KMS-11 (cell line): ENCODE data around the gene RAI1.

ENCODE experiments used
- H2AFZ ChIP-seq: fragments of 200-600 bp; sonication (generic); 2 replicates; pipeline ENCODE4 v1.6.1; 2016; ENCODE audit warnings: antibody characterized with exemption, mixed run types, low read depth
- H3K27ac ChIP-seq: fragments of 200-600 bp; sonication (generic); 2 replicates; pipeline ENCODE4 v1.6.1; 2016; ENCODE audit warnings: mild to moderate bottlenecking, mixed run types
- H3K27me3 ChIP-seq: fragments of 200-600 bp; sonication (generic); 2 replicates; pipeline ENCODE4 v1.6.1; 2017; ENCODE audit warnings: mild to moderate bottlenecking, low read depth, mixed run types, moderate library complexity; ENCODE audit not compliant: insufficient read depth
- H3K36me3 ChIP-seq: fragments of 200-600 bp; sonication (generic); 2 replicates; pipeline ENCODE4 v1.6.1; 2017; ENCODE audit warnings: mild to moderate bottlenecking, mixed run types; ENCODE audit not compliant: insufficient read depth
- H3K4me1 ChIP-seq: fragments of 200-600 bp; sonication (generic); 2 replicates; pipeline ENCODE4 v1.6.1; 2016; ENCODE audit warnings: mild to moderate bottlenecking, low read depth, mixed run types; ENCODE audit not compliant: poor library complexity, severe bottlenecking
- H3K4me2 ChIP-seq: fragments of 200-600 bp; sonication (generic); 2 replicates; pipeline ENCODE4 v1.7.0; 2016; ENCODE audit warnings: mild to moderate bottlenecking, mixed run types
- H3K4me3 ChIP-seq: fragments of 200-600 bp; sonication (generic); IDR thresholded peaks from 2 replicates; pipeline ENCODE4 v1.6.1; 2017; ENCODE audit warnings: low read depth, low read length, mixed read lengths; ENCODE audit not compliant: insufficient read depth
- H3K79me2 ChIP-seq: fragments of 200-600 bp; sonication (generic); 2 replicates; pipeline ENCODE4 v1.6.1; 2016; ENCODE audit warnings: low read depth, mixed run types; ENCODE audit not compliant: insufficient read depth
- H3K9ac ChIP-seq: fragments of 200-600 bp; sonication (generic); 2 replicates; pipeline ENCODE4 v1.6.1; 2016; ENCODE audit warnings: mild to moderate bottlenecking, mixed run types
- H4K20me1 ChIP-seq: fragments of 200-600 bp; sonication (generic); 2 replicates; pipeline ENCODE4 v1.6.1; 2016; ENCODE audit warnings: mild to moderate bottlenecking, mixed run types; ENCODE audit not compliant: insufficient read depth
- TF ChIP-seq, protein P1 (sequence below): fragments of 200-600 bp; sonication (generic); conservative IDR thresholded peaks from 2 replicates; pipeline ENCODE4 v1.6.1; 2017; ENCODE audit warnings: low read depth, mild to moderate bottlenecking, antibody characterized with exemption, low read length, moderate library complexity, mixed read lengths

RAI1 gene

DNA sequence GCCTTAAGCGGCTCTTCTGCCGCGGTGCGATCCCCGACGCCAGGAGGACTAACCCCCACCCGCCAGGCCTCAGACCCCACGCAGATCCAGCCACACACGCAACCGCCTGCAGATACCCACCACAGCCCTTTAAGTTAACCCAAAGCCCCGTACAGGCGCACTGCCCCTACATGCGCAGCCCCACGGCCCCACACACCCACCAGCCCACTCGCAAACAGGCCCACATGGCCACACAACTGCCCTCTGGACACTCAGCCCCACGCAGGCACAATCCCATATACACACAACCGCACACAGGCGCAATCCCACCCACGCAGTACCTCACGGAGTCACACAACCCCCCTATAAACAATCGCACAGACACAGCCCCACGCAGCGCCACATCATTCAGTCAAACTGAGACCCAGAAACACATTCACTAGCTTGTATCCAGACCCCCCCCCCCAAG is 41.7 kb downstream of the RAI1 start:
- no peak overlapping the region for H3K4me3 ChIP-seq
- H3K27ac ChIP-seq: no peak overlapping the region
- H3K9ac ChIP-seq: no peak overlapping the region
- H3K79me2 ChIP-seq: no peaks in the 10 kb centered on the region
- no peak overlapping the region for H3K4me2 ChIP-seq
- TF ChIP-seq, protein P1, sequence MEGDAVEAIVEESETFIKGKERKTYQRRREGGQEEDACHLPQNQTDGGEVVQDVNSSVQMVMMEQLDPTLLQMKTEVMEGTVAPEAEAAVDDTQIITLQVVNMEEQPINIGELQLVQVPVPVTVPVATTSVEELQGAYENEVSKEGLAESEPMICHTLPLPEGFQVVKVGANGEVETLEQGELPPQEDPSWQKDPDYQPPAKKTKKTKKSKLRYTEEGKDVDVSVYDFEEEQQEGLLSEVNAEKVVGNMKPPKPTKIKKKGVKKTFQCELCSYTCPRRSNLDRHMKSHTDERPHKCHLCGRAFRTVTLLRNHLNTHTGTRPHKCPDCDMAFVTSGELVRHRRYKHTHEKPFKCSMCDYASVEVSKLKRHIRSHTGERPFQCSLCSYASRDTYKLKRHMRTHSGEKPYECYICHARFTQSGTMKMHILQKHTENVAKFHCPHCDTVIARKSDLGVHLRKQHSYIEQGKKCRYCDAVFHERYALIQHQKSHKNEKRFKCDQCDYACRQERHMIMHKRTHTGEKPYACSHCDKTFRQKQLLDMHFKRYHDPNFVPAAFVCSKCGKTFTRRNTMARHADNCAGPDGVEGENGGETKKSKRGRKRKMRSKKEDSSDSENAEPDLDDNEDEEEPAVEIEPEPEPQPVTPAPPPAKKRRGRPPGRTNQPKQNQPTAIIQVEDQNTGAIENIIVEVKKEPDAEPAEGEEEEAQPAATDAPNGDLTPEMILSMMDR: no peak
- no peaks in the 10 kb centered on the region for H4K20me1 ChIP-seq
- no peaks in the 10 kb centered on the region for H3K36me3 ChIP-seq
- no peaks in the 10 kb centered on the region for H3K27me3 ChIP-seq
- H3K4me1 ChIP-seq: peaks cover 19% of the 10 kb centered on the region
- no peak overlapping the region for H2AFZ ChIP-seq

DNA sequence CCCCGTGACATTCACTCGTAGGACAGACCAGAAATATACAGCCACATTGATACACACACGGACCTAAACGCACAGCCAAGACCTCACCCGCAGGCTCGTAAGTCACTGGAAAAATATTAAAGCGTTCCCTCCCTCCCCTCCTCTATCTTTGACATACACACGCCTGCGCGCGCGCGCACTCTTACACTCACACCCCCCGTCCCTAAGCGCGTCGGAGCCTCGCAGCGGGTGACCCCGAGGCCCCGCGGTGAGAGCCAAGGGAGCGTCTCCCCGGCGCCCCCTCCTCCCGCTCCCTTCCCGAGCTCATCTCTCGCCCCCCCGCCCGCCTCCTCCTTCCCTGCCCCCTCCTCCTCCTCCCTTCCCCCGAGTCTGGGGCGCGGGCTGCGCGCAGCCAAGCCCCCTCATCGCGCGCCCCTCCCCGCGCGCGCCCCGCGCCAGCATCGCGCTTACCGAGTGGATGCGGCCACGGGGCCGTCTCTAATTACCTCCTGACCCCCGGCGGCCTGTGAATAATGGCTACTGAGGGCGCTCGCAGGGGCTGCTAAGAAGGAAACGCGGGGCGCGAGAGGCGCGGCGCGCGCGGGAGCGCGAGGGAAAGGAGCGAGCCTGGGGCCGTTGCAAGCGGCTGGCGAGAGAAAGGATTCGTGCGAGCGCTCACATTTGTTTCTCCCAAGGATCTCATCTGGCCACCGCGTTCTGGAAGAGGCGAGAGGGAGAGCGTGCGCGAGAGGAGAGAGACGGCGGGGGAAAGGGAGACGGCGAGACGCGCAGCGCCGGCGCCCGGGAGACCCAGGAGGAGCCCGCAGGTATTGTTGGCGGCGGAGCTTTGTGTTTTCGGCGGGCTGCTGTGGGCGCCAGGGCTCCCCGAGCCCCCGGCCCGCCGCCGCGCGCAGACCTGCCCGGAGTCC is 42.4 kb downstream of the RAI1 start:
- no peak overlapping the region for H3K4me2 ChIP-seq
- no peak overlapping the region for H3K4me3 ChIP-seq
- H3K4me1 ChIP-seq: peaks cover 20% of the 10 kb centered on the region
- no peaks in the 10 kb centered on the region for H3K79me2 ChIP-seq
- no peak overlapping the region for H2AFZ ChIP-seq
- H4K20me1 ChIP-seq: no peaks in the 10 kb centered on the region
- TF ChIP-seq, protein P1: no peak
- H3K9ac ChIP-seq: no peak overlapping the region
- no peak overlapping the region for H3K27ac ChIP-seq
- no peaks in the 10 kb centered on the region for H3K27me3 ChIP-seq
- no peaks in the 10 kb centered on the region for H3K36me3 ChIP-seq

DNA sequence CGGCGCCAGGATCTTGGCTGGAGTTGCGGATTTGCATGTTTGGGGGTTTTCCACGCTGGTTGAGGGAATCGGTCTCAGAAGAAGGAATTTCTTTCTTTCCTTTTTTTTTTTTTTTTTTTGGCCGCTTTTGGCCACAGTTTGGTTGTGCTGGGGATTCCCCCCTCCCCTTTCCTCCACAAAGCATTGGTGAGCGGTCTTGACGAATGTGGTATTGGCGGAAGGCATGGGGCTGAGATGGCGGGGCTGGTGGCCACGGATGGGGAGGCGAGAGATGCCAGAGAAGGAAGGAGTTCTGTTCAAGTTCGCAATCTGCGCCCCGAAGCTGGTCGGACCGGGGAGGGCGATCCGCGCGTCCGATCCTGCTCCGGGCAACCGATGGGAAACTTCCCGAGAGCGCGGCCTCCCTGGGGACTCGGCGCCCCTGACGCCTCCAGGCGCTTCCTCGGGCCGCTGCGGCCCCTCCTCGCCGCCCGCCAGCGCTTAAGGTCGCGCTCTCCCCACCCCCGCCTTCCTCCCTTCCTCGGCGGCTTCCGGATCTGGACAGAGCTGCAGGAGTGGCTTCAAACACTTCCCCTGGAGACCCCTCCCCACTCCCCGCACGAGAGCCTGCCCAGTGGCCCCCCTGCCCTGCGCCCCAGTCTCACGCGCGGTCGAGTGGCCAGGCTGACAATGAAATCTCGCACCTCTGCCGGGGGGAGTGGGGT is 43.2 kb downstream of the RAI1 start:
- H2AFZ ChIP-seq: no peak overlapping the region
- no peaks in the 10 kb centered on the region for H4K20me1 ChIP-seq
- TF ChIP-seq, protein P1: no peak
- no peaks in the 10 kb centered on the region for H3K36me3 ChIP-seq
- no peak overlapping the region for H3K9ac ChIP-seq
- peaks cover 18% of the 10 kb centered on the region for H3K4me1 ChIP-seq
- H3K79me2 ChIP-seq: no peaks in the 10 kb centered on the region
- H3K4me2 ChIP-seq: no peak overlapping the region
- no peaks in the 10 kb centered on the region for H3K27me3 ChIP-seq
- H3K27ac ChIP-seq: no peak overlapping the region
- H3K4me3 ChIP-seq: no peak overlapping the region

GRCh38 chr17:17725011-17725751 is 43.9 kb downstream of the RAI1 start:
- Histone ChIP-seq H3K4me1 (peaks cover 18% of the 10 kb centered on the region), H3K36me3 (no peaks in the 10 kb centered on the region), H3K27ac (no peak overlapping the region), H3K4me3 (no peak overlapping the region), H3K4me2 (no peak overlapping the region), H4K20me1 (no peaks in the 10 kb centered on the region), H2AFZ (no peak overlapping the region), H3K27me3 (no peaks in the 10 kb centered on the region), H3K79me2 (no peaks in the 10 kb centered on the region), H3K9ac (no peak overlapping the region)
- TF ChIP-seq, protein P1: no peak
